SK-N-SH (cell line): ENCODE measurements around the gene RECK. TPM values are rescaled to one million over a fixed set of nuclear protein-coding genes. Genes with fewer than 3 reads are reported as not detected.

Experiments used
- CTCF ChIA-PET: fragments of 300-600, 350-600 bp; formaldehyde crosslinking; extraction: SDS; loops from one replicate; lab custom pipeline; 2021; lab: Yijun Ruan, JAX
- POLR2A ChIA-PET: fragments of 350-600 bp; sonication (Branson Sonifier 250); formaldehyde crosslinking; extraction: SDS; loops from one replicate; lab custom pipeline; 2020; ENCODE audit warnings: antibody characterized with exemption, inconsistent platforms; lab: Yijun Ruan, JAX
- DNase-seq: peaks from one replicate; pipeline ENCODE4 v3.0.0; 2012
- H2AFZ ChIP-seq: fragments of 200-600 bp; sonication (generic); 2 replicates; pipeline ENCODE4 v1.8.1; 2016; ENCODE audit warnings: antibody characterized with exemption, mild to moderate bottlenecking, low read depth
- H3F3A ChIP-seq: fragments of 200-600 bp; sonication (generic); replicated peaks from 2 replicates; pipeline ENCODE3; 2016; ENCODE audit warnings: antibody characterized with exemption, mild to moderate bottlenecking; ENCODE audit not compliant: insufficient read depth
- H3K27ac ChIP-seq, 2 experiments: fragments of 200-500 bp in 1 of 2; fragments of 200-600 bp in 1 of 2; sonication (Bioruptor generic) in 1 of 2; sonication (generic), shearing (Covaris generic) in 1 of 2; 2 replicates each; pipeline versions ENCODE4 v1.5.1 to v1.6.1; 2014 to 2016; ENCODE audit warnings: low read depth in 2 of 2, inconsistent platforms in 1 of 2, low read length in 1 of 2, mild to moderate bottlenecking in 1 of 2, mixed read lengths in 1 of 2
- H3K27me3 ChIP-seq: fragments of 200-600 bp; sonication (generic), shearing (Covaris generic); 2 replicates; pipeline ENCODE4 v1.6.1; 2016; ENCODE audit warnings: mixed run types; ENCODE audit not compliant: insufficient read depth
- H3K36me3 ChIP-seq, 2 experiments: fragments of 200-500 bp in 1 of 2; fragments of 200-600 bp in 1 of 2; sonication (Bioruptor generic) in 1 of 2; sonication (generic) in 1 of 2; replicated peaks in 1 of 2; 2 replicates each; pipeline versions ENCODE3 to v1.5.1; 2014 to 2016; ENCODE audit warnings: low read length in 1 of 2, mild to moderate bottlenecking in 1 of 2; ENCODE audit not compliant: insufficient read depth in 2 of 2, control insufficient read depth in 1 of 2
- H3K4me1 ChIP-seq, 2 experiments: fragments of 200-500 bp in 1 of 2; fragments of 200-600 bp in 1 of 2; sonication (Bioruptor generic) in 1 of 2; sonication (generic), shearing (Covaris generic) in 1 of 2; 2 replicates each; pipeline versions ENCODE4 v1.5.1 to v1.6.1; 2014 to 2016; ENCODE audit warnings: low read depth in 1 of 2, low read length in 1 of 2, mixed run types in 1 of 2; ENCODE audit not compliant: insufficient read depth in 2 of 2, control insufficient read depth in 1 of 2
- H3K4me2 ChIP-seq: fragments of 200-600 bp; sonication (generic), shearing (Covaris generic); 2 replicates; pipeline ENCODE4 v1.6.1; 2017; ENCODE audit warnings: mixed run types
- H3K4me3 ChIP-seq, 2 experiments: fragments of 200-500 bp in 1 of 2; fragments of 200-600 bp in 1 of 2; sonication (Bioruptor generic) in 1 of 2; sonication (generic), shearing (Covaris generic) in 1 of 2; 2 replicates each; pipeline versions ENCODE4 v1.5.1 to v1.8.1; 2014 to 2016; ENCODE audit warnings: low read depth in 2 of 2, inconsistent platforms in 1 of 2, low read length in 1 of 2, mild to moderate bottlenecking in 1 of 2, mixed read lengths in 1 of 2, moderate library complexity in 1 of 2
- H3K79me2 ChIP-seq: fragments of 200-600 bp; sonication (generic); 2 replicates; pipeline ENCODE4 v1.8.1; 2017; ENCODE audit warnings: mild to moderate bottlenecking; ENCODE audit not compliant: insufficient read depth
- H3K9ac ChIP-seq: fragments of 200-600 bp; sonication (generic); 2 replicates; pipeline ENCODE4 v1.6.1; 2017; ENCODE audit warnings: mixed run types
- H3K9me2 ChIP-seq: fragments of 200-600 bp; sonication (generic); 2 replicates; pipeline ENCODE4 v1.6.1; 2017; ENCODE audit warnings: mixed run types
- H3K9me3 ChIP-seq: fragments of 200-600 bp; sonication (generic); 2 replicates; pipeline ENCODE4 v1.6.1; 2017; ENCODE audit warnings: mixed run types, mild to moderate bottlenecking, moderate library complexity
- H4K20me1 ChIP-seq: fragments of 200-600 bp; sonication (generic); 2 replicates; pipeline ENCODE4 v1.6.1; 2017; ENCODE audit warnings: mild to moderate bottlenecking, mixed run types; ENCODE audit not compliant: insufficient read depth
- ELF1 ChIP-seq: IDR thresholded peaks from 2 replicates; pipeline ENCODE4 v1.4.0; 2012
- EP300 ChIP-seq, 2 experiments: IDR thresholded peaks; 2 replicates each; pipeline versions ENCODE4 v1.4.0 to v1.6.1; 2012; ENCODE audit warnings: borderline replicate concordance in 1 of 2, low read depth in 1 of 2, low read length in 1 of 2
- FOXM1 ChIP-seq: IDR thresholded peaks from 2 replicates; pipeline ENCODE4 v1.4.0; 2012; ENCODE audit warnings: low read depth, mild to moderate bottlenecking
- GABPA ChIP-seq: IDR thresholded peaks from 2 replicates; pipeline ENCODE4 v1.4.0; 2012; ENCODE audit warnings: low read depth, mild to moderate bottlenecking
- GATA2 ChIP-seq: sonication (generic); formaldehyde crosslinking; IDR thresholded peaks from 2 replicates; pipeline ENCODE4 v1.5.0; 2020; ENCODE audit warnings: mild to moderate bottlenecking, missing genetic modification reagents
- MEF2A ChIP-seq: IDR thresholded peaks from 2 replicates; pipeline ENCODE4 v1.4.0; 2012; ENCODE audit warnings: low read depth, borderline replicate concordance
- NRF1 ChIP-seq: IDR thresholded peaks from 2 replicates; pipeline ENCODE4 v1.6.1; 2012; ENCODE audit warnings: low read depth, mild to moderate bottlenecking, low read length
- RAD21 ChIP-seq: IDR thresholded peaks from 2 replicates; pipeline ENCODE4 v1.6.1; 2012; ENCODE audit warnings: mild to moderate bottlenecking, low read length
- RCOR1 ChIP-seq: fragments of 150-350 bp; IDR thresholded peaks from 2 replicates; pipeline ENCODE4 v1.6.1; 2017; ENCODE audit warnings: antibody characterized with exemption, low read length
- SIN3A ChIP-seq: IDR thresholded peaks from 2 replicates; pipeline ENCODE4 v1.6.1; 2012; ENCODE audit warnings: low read depth, mild to moderate bottlenecking, low read length, moderate library complexity, borderline replicate concordance
- SMC3 ChIP-seq: IDR thresholded peaks from 2 replicates; pipeline ENCODE4 v1.6.1; 2012; ENCODE audit warnings: low read depth, low read length, improper control_type of control experiment
- TAF1 ChIP-seq: IDR thresholded peaks from 2 replicates; pipeline ENCODE4 v1.6.1; 2012; ENCODE audit warnings: low read depth, mild to moderate bottlenecking, low read length, moderate library complexity, borderline replicate concordance
- TEAD4 ChIP-seq: IDR thresholded peaks from 2 replicates; pipeline ENCODE4 v1.4.0; 2012; ENCODE audit warnings: mild to moderate bottlenecking, borderline replicate concordance; ENCODE audit not compliant: insufficient read depth
- WGBS: methylation state at CpG from one replicate; pipeline ENCODE4 v1.1.6; 2017; ENCODE audit warnings: low lambda C conversion rate; 5-methylcytosine and 5-hydroxymethylcytosine counted together
- polyA plus RNA-seq, 3 experiments: library from polyadenylated mRNA; depleted of rRNA; stranded (reverse); fragments of >200 nt; gene quantifications; 2 replicates each; pipeline ENCODE4 v1.2.3, GENCODE V29; 2012
- TF ChIP-seq, protein P1 (sequence below): IDR thresholded peaks from 2 replicates; pipeline ENCODE4 v1.4.0; 2012; ENCODE audit warnings: low read depth
- TF ChIP-seq, protein P2 (sequence below): IDR thresholded peaks from 2 replicates; pipeline ENCODE4 v1.4.0; 2012; ENCODE audit warnings: low read depth, borderline replicate concordance
- TF ChIP-seq, protein P3 (sequence below): fragments of 200-600 bp; sonication (generic); IDR thresholded peaks from 2 replicates; pipeline ENCODE4 v1.6.1; 2017; ENCODE audit warnings: antibody characterized with exemption, mild to moderate bottlenecking, moderate library complexity
- TF ChIP-seq, protein P4 (sequence below): IDR thresholded peaks from 2 replicates; pipeline ENCODE4 v1.6.1; 2012; ENCODE audit warnings: mild to moderate bottlenecking, low read depth, low read length, moderate library complexity
- TF ChIP-seq, protein P5 (sequence below): fragments of 150-350 bp; IDR thresholded peaks from 2 replicates; pipeline ENCODE4 v1.6.1; 2016; ENCODE audit warnings: mild to moderate bottlenecking, low read depth, low read length

RECK gene
- polyA plus RNA-seq, 1 of the 3 experiments (the other 2 are of a cell fraction) = 22.8 TPM

DNA sequence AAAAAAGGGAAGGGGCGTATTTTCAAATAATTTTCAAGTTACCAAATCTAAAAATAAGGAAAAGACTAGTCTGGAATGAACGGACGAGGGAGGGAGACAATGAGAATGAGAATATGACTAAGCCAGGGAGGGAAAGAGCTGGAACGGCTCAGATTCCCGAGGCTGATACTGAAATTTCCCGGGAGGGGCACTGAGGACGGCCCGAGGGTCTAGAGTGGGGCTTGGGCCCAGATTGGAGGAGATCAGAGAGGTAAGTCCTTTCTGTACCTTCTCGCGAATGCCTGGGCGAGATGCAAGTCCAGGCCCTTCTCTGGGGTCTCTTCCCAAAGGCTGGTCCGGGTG, 129.1 kb downstream of the RECK start:
- TF ChIP-seq, protein P1, sequence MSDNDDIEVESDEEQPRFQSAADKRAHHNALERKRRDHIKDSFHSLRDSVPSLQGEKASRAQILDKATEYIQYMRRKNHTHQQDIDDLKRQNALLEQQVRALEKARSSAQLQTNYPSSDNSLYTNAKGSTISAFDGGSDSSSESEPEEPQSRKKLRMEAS = no peak
- TF ChIP-seq GATA2 = no peak
- no peak for TF ChIP-seq TAF1
- no peak for TF ChIP-seq ELF1
- TF ChIP-seq, protein P2, sequence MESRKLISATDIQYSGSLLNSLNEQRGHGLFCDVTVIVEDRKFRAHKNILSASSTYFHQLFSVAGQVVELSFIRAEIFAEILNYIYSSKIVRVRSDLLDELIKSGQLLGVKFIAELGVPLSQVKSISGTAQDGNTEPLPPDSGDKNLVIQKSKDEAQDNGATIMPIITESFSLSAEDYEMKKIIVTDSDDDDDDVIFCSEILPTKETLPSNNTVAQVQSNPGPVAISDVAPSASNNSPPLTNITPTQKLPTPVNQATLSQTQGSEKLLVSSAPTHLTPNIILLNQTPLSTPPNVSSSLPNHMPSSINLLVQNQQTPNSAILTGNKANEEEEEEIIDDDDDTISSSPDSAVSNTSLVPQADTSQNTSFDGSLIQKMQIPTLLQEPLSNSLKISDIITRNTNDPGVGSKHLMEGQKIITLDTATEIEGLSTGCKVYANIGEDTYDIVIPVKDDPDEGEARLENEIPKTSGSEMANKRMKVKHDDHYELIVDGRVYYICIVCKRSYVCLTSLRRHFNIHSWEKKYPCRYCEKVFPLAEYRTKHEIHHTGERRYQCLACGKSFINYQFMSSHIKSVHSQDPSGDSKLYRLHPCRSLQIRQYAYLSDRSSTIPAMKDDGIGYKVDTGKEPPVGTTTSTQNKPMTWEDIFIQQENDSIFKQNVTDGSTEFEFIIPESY = no peak
- no peak for TF ChIP-seq MEF2A
- TF ChIP-seq, protein P3, sequence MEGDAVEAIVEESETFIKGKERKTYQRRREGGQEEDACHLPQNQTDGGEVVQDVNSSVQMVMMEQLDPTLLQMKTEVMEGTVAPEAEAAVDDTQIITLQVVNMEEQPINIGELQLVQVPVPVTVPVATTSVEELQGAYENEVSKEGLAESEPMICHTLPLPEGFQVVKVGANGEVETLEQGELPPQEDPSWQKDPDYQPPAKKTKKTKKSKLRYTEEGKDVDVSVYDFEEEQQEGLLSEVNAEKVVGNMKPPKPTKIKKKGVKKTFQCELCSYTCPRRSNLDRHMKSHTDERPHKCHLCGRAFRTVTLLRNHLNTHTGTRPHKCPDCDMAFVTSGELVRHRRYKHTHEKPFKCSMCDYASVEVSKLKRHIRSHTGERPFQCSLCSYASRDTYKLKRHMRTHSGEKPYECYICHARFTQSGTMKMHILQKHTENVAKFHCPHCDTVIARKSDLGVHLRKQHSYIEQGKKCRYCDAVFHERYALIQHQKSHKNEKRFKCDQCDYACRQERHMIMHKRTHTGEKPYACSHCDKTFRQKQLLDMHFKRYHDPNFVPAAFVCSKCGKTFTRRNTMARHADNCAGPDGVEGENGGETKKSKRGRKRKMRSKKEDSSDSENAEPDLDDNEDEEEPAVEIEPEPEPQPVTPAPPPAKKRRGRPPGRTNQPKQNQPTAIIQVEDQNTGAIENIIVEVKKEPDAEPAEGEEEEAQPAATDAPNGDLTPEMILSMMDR = no peak
- no peak for TF ChIP-seq SMC3
- TF ChIP-seq TEAD4 = no peak
- no peak for TF ChIP-seq EP300 (IDR thresholded peaks at IDR 0.05; ENCODE audit: borderline replicate concordance in 1 of 2, low read depth in 1 of 2, low read length in 1 of 2)
- no peak for TF ChIP-seq SIN3A
- TF ChIP-seq, protein P4, sequence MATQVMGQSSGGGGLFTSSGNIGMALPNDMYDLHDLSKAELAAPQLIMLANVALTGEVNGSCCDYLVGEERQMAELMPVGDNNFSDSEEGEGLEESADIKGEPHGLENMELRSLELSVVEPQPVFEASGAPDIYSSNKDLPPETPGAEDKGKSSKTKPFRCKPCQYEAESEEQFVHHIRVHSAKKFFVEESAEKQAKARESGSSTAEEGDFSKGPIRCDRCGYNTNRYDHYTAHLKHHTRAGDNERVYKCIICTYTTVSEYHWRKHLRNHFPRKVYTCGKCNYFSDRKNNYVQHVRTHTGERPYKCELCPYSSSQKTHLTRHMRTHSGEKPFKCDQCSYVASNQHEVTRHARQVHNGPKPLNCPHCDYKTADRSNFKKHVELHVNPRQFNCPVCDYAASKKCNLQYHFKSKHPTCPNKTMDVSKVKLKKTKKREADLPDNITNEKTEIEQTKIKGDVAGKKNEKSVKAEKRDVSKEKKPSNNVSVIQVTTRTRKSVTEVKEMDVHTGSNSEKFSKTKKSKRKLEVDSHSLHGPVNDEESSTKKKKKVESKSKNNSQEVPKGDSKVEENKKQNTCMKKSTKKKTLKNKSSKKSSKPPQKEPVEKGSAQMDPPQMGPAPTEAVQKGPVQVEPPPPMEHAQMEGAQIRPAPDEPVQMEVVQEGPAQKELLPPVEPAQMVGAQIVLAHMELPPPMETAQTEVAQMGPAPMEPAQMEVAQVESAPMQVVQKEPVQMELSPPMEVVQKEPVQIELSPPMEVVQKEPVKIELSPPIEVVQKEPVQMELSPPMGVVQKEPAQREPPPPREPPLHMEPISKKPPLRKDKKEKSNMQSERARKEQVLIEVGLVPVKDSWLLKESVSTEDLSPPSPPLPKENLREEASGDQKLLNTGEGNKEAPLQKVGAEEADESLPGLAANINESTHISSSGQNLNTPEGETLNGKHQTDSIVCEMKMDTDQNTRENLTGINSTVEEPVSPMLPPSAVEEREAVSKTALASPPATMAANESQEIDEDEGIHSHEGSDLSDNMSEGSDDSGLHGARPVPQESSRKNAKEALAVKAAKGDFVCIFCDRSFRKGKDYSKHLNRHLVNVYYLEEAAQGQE = no peak
- no peak for TF ChIP-seq RAD21
- no peak for TF ChIP-seq NRF1
- TF ChIP-seq FOXM1 = no peak
- TF ChIP-seq, protein P5, sequence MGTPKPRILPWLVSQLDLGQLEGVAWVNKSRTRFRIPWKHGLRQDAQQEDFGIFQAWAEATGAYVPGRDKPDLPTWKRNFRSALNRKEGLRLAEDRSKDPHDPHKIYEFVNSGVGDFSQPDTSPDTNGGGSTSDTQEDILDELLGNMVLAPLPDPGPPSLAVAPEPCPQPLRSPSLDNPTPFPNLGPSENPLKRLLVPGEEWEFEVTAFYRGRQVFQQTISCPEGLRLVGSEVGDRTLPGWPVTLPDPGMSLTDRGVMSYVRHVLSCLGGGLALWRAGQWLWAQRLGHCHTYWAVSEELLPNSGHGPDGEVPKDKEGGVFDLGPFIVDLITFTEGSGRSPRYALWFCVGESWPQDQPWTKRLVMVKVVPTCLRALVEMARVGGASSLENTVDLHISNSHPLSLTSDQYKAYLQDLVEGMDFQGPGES = no peak
- TF ChIP-seq RCOR1 = no peak
- TF ChIP-seq GABPA = no peak
- Histone ChIP-seq H3K36me3 (no peaks in the 10 kb centered on the region), H3K9me2 (no peaks in the 10 kb centered on the region), H3K79me2 (no peaks in the 10 kb centered on the region), H3K9me3 (no peaks in the 10 kb centered on the region), H3K9ac (peak overlapping the region; percentile 66; the same call in 1 of the 2 replicates), H3K27me3 (no peaks in the 10 kb centered on the region), H3K4me3 (no peak overlapping the region), H3F3A (peaks cover 38% of the 10 kb centered on the region), H2AFZ (peak overlapping the region; percentile 90; the same call in 1 of the 2 replicates), H3K27ac (peak overlapping the region in 1 of 2 experiments; percentile 62; a peak in 2 of 4 replicates), H3K4me2 (peak overlapping the region; percentile 88; the same call in 1 of the 2 replicates), H3K4me1 (peaks cover 28 to 43% of the 10 kb centered on the region in 2 experiments; a peak in 3 of 4 replicates), H4K20me1 (no peaks in the 10 kb centered on the region)
- ChIA-PET CTCF (interaction anchor here (0.7 to 8.8 kb wide), 25 partner anchors 10 to 1138 kb away, joined by 3 to 167 read pairs (median 10); partner anchors contain the start of genes CLTA and GLIPR2), POLR2A (interaction anchor here (5.7 kb wide), 1 partner anchor 17 kb away, joined by 38 read pairs; no protein-coding TSS in a partner anchor)
- WGBS = 42% methylated on average over 7 of the region's 12 CpGs
- no peak for DNase-seq
